ENCODE data around the gene WDR41.
"Not testable (repeated sequence)": the region's sequence is repeated elsewhere in the genome, so short reads cannot be mapped to it uniquely, and the experiment has no call there.

DNA sequence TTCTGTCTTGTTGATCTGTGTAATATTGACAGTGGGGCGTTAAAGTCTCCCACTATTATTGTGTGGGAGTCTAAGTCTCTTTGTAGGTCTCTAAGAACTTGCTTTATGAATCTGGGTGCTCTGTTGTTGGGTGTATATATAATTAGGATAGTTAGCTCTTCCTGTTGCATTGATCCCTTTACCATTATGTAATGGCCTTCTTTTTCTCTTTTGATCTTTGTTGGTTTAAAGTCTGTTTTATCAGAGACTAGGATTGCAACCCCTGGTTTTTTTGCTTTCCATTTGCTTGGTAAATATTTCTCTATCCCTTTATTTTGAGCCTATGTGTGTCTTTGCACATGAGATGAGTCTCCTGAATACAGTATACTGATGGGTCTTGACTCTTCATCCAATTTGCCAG is 105.8 kb downstream of the WDR41 start:
- TF ChIP-seq EZH2 (IDR thresholded peaks at IDR 0.05; ENCODE audit: insufficient read depth, poor library complexity, severe bottlenecking); EZH2phosphoT487 (IDR thresholded peaks at IDR 0.05; ENCODE audit: insufficient read depth, low read depth): not testable (repeated sequence)
